Limb (tissue), 2 donors: Measurements from ENCODE around the gene MMP24.
"Not testable (repeated sequence)": the region's sequence is repeated elsewhere in the genome, so short reads cannot be mapped to it uniquely, and the experiment has no call there.

Experiments
- DNase-seq, 2 donors: peaks; one replicate each; pipeline ENCODE4 v3.0.0-alpha.2; 2016; ENCODE audit errors: extremely low spot score in 2 of 2

MMP24 gene

DNA sequence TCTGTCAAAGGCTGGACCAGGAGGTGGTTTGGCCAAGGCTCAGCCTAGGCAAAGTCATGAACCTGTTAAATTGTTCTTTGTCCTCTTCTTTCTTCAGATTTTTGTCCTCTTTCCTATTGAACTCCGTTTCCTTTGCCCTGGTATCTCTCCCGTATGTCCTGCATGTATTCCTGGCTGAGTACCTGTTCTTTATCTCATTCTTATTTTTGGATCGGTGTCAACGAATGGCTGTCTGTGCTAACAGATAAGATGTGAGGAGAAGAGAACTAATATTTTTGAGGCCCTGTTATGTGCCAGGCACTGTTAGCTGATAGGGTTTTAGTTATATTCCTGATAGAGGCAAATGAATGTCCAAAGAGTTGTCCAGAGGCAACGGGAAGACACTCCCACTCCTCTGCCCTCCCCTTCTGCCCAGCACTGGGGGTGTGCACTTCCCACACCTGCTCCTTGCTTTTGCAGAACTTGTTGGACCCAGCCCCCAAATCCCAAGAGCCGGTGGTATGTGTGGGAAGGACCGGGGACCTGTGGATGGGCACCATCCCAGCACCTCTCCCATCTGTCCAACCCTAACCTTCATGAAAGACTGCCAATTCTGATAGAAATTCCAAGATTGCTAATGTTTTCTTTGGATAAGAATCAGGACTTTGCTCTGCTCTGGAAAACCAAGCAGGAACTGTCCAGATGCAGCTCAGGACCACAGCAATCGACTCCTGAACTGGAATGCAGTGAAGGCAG, 30.9 kb downstream of the MMP24 start:
- no peak for DNase-seq

DNA sequence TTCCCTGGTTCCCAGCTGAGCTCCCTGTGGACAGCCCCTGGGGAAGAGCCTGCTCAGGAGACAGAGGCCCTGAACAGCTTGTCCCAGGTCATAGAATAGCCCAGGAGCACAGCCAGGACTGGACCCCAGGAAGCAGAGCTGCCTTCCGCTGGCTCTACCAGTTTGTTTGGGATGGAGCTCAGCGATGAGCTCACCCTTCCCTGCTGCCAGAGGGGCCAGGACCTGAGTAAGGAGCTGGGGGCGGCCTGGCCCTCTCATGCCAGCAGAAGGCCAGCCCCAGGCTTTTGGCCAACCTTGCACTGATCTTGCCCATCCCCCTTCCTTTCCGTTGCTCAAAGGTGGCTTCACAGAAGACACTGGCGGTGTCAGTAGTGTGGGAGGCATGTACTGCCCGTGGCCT, 33.9 kb downstream of the MMP24 start:
- no peak for DNase-seq

DNA sequence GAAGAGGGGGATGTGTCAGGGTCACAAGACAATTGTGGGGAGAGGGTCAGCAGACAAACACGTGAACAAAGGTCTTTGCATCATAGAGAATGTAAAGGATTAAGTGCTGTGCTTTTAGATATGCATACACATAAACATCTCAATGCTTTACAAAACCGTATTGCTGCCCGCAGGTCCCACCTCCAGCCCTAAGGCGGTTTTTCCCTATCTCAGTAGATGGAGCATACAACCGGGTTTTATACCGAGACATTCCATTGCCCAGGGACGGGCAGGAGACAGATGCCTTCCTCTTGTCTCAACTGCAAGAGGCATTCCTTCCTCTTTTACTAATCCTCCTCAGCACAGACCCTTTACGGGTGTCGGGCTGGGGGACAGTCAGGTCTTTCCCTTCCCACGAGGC, 35.8 kb downstream of the MMP24 start:
- not testable (repeated sequence) for DNase-seq

DNA sequence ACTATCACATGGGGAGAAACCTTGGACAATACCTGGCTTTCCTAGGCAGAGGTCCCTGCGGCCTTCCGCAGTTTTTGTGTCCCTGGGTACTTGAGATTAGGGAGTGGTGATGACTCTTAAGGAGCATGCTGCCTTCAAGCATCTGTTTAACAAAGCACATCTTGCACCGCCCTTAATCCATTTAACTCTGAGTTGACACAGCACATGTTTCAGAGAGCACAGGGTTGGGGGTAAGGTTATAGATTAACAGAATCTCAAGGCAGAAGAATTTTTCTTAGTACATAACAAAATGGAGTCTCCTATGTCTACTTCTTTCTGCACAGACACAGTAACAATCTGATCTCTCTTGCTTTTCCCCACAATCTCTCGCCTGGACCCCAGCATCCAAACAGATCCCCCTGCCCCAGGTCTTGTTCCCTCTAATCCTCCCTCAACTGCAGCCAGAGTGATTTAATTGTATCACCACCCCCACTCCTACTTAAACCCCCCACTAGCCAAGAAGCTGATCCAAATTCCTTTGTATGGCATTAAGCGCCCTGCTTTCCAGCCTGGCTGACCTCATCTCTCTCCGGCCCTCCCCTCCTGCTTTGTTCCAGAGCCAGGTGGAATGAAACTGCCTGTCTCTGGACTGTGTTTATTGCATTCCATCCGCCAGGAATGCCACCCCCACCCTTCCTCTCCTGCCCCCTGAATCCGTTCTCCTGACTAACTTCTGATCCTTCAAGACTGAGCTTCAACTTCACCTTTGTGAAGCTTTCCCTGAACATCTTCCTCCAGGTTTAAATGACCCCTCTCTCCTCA, 36.4 kb downstream of the MMP24 start:
- DNase-seq: not testable (repeated sequence)

DNA sequence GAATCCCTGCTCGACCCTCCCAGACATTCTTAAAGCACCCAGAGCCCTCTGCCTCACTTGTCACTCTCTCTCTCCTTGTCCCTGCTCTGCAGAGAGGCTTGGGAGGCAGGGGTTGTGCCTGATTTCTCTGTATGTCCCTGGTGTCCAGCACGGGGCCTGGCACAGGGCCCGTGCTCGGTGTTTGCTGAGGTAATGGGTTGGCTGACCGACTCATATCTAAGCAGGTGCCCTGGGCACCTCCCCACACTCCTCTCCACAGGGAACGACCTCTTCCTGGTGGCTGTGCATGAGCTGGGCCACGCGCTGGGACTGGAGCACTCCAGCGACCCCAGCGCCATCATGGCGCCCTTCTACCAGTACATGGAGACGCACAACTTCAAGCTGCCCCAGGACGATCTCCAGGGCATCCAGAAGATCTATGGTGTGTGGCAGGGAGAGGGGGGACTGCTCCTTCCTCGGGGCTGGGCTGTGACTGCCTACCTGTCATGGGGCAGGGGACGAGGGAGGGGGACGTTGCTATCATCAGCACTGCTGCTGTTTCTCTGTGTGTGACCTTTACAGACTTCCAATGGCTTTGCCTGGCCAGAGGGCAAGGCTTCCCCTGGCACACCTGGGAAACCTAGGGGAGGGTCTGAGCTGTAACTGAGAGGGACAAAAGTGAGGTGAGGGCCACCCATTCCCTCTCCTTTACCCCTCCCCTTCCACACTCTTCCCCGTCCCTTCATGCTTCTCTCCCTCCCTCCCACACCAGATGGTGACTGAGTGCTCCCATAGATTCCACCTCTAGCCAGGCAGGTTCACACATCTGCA, 37.2 kb downstream of the MMP24 start:
- no peak for DNase-seq

DNA sequence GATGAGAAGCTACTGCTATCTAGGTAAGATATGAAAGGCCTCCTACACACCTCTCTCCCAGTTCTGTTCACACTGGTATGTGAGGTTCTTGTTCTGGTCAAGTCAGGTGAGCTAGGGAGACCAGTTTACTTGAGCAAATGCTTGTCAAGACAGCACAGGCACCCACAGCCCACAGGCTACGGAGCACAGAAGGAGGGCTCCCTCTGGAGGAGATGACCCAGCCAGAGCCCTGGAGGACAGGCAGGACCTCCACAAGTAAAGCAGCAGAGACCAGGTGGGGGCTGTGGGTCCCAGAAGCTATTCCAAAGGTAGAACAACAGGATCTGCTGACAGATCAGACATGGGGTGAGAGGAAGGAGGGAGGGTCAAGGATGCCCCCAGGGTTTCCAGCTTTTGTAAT, 38.3 kb downstream of the MMP24 start:
- DNase-seq: no peak

DNA sequence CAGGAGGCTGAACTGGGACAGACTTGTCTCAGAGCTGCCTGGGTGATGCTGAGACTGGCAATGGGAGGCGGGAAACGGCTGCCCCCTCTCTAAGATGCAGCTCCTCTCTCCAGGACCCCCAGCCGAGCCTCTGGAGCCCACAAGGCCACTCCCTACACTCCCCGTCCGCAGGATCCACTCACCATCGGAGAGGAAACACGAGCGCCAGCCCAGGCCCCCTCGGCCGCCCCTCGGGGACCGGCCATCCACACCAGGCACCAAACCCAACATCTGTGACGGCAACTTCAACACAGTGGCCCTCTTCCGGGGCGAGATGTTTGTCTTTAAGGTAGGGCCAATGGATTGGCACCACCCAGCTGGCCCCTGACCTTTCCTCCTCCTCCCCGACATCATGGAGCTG, 40.6 kb downstream of the MMP24 start:
- no peak for DNase-seq

DNA sequence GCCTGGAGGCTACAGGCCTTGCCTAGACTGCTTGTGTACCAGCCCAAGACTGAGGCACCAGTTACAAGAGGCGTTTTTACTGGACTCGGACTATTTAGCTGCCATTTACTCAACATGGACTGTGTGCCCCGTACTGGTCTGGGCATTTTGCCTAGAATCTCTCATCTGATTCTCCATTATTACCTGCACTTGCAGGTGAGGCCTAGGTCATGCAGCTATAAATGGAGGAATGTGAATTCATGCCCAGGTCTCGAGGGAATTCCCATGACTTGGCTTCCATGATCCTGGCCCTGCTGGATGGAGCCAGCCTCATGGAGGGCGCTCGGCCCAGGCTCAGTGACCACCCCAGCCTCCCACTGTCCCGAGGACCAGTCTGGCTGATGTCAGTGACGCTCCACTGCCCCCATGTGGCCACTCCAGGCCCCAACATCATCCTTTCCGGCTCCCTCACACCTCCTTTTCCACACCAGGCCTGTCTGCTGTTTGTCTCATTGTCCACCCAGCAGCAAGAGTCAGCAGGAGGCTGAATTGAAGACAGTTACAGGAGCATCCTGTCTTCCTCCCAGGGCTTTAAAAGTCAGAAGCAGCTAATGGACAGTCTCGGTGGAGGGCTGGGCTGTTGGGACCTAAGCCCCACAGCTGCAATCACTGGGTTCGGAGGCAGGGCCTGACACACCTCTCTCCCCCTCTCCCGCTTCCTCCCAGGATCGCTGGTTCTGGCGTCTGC, 42.7 kb downstream of the MMP24 start:
- DNase-seq: peak; percentile 10 to 77

DNA sequence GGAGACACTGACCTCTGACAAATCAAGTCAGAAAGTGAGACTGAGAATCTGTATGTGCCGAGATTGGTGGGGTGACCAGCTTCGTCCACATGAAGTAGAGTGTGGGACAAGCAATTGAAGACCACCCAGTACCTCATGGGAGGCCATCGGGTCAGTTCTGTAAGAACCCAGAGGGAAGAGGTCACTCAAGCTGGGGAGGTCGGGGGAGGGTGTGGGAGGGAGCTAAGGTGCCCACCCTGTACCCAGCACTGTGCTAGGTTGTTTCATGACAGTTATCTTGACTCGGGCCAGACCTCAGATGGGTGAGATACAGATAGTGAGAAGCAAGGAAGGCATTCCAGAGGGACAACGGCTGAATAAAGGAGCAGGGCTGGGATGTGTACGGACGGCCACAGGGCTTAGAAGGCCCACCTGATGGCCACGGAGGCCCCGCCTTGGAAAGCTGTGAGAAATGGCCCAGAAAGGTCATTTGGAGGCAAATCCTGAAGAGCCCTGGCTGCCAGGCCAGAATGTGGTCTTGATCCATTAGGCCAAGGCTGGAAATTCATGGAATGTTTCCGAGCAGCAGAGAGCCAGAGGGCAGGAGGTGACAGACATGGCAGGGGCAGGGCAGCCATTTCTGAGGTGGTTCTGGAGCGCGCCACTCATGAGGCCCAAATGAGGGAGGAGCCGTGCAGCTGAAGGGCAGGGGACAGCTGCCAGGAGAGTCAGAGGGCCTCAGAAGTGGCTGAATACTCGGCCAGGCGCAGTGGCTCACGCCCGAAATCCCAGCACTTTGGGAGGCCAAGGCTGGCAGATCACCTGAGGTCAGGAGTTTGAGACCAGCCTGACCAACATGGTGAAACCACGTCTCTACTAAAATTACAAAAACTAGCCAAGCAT, 43.8 kb downstream of the MMP24 start:
- DNase-seq: no peak

DNA sequence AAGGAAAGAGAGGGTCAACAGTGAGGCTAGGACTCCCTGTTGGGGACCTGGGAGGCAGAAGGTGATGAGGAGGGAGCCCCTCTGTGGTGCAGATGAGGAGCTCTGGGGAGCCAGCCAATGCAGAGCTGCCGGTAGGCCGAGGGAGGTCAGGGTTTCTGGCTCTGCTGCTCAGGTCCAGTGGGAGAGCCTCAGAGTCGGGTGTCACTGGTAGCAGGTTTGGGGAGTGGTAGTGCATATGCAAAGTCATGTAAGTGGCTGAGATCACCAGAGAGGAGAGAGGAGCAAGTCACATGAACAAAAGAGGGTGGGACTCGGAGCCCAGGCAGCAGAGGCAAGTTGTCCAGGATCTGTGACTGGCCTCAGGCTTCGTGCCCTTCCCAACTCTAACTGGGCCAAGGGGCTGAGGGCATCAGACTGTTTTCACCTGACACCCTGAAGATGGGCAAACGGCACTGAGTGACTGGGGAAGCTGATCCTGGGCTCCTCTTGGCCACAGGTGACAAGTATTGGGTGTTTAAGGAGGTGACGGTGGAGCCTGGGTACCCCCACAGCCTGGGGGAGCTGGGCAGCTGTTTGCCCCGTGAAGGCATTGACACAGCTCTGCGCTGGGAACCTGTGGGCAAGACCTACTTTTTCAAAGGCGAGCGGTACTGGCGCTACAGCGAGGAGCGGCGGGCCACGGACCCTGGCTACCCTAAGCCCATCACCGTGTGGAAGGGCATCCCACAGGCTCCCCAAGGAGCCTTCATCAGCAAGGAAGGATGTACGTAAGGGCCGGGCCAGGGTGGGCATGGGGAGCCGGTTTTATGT, 44.8 kb downstream of the MMP24 start:
- DNase-seq: no peak

DNA sequence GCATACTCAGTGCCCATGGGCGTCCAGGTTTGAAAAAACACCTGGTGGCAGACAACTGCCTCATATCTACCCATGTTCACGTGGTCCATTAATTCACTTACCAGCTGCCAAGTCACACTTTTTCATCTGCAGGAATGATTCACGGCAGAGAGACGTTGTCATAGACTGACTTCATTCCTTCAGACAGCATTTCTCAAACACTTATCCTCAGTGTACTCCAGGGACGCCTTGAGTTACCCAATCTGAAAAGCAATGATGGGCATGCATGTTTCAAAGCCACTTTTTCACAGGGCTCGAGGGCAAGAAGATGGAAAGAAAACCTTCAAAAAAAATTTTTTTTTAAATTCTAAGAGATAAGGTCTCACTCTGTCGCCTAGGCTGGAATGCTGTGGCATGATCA, 45.4 kb downstream of the MMP24 start:
- DNase-seq: no peak

DNA sequence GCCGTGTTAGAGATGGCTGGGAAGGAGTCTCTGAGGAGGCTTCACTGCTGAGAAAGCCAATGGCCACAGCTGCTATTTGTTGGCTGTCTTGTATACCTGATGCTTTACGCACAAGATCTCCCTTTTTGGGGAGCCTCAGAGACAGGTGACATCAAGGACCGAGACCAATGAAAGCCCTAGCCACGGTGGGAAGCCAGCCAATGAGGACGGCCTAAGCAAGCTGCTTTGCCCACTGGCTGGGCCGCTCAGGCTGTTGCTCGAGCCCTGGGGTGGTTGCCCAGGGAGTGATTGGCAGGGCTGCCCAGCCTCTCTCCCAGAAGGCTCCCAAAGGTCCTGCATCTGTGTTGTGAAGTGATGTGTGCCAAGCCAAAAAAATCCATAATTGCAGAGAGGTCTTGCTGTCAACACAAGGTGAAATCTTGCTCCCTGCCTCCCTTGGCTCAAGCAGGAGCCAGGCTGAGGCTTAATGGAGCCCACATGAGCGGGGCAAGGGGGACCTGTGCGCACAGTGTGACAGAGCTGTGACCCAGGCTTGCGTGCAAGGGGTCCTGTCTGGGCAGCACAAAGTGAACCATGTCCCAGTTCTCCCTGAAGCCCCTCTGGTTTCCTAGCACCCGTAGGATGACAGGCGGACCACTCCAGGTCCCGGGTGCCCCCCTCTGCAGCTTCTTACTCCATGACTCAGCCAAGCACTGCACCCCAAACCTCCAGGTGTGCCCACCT, 47.1 kb downstream of the MMP24 start:
- DNase-seq: no peak

DNA sequence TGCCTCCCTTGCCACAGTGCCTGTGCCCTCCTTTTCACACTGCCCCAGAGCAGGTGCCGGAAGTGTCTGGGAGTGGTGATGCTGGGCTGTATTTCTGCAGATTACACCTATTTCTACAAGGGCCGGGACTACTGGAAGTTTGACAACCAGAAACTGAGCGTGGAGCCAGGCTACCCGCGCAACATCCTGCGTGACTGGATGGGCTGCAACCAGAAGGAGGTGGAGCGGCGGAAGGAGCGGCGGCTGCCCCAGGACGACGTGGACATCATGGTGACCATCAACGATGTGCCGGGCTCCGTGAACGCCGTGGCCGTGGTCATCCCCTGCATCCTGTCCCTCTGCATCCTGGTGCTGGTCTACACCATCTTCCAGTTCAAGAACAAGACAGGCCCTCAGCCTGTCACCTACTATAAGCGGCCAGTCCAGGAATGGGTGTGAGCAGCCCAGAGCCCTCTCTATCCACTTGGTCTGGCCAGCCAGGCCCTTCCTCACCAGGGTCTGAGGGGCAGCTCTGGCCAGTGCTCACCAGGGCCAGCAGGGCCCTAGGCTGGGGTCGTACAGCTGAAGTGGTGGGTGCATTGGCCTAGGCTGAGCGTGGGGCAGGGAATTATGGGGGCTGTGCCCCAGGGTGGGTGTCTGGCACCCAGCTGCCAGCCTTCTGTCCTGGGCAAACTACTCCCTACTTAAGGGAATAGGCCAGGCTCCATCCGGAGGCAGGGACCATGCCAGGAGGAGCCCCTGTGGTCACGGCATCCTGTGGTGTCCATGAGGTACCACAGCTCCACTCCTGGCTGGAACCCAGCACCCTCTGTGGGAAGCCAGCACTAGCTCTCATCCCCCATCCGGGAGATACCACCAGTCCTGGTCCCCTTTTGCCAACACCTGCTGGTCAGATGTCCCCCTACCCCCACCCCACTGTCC, 47.9 kb downstream of the MMP24 start:
- DNase-seq: no peak

DNA sequence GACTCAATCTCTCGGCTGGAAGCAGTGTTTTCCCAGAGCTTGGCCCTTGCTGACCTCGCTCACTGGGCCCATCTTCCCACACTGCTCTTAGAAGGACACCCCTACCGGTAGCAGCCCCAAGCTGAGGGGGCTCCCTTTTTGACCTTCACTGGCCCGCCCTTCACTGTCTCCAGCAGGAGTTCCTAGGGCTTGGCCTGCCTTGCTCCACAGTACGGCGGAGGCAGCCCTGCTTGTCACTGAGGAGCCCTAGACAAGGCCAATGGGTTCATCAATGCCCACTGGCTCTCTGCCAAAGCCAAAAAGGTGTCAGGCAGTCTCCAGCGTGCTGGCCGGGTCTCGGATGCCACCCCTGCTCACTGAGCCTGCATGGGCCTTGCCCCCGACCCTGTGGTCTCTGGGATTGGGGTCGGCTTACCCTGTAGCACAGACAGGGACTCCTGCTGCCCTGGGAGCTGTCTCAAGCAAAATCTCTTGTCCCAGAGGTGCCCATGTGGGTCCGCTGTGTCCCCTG, 49.3 kb downstream of the MMP24 start:
- DNase-seq: no peak

DNA sequence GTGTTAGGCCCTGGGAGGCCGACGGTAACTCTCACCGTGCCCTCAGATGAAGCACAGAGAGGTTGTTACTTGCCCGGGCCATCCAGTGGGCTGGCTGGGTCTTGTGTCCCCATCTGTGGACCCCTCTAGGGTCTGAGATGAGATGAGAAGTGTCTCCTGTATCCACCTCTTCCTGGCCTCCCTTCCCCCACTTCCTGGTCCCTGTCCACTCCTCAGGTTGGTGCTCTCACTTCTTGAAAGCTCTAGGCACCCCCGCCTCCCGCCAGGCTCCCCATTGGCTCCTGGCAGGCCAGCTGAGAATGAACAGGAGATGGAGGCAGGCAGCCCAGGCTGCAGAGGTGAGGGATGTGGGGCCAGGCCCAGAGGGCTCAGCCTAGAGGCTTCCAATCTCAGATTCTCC, 49.9 kb downstream of the MMP24 start:
- DNase-seq: no peak

DNA sequence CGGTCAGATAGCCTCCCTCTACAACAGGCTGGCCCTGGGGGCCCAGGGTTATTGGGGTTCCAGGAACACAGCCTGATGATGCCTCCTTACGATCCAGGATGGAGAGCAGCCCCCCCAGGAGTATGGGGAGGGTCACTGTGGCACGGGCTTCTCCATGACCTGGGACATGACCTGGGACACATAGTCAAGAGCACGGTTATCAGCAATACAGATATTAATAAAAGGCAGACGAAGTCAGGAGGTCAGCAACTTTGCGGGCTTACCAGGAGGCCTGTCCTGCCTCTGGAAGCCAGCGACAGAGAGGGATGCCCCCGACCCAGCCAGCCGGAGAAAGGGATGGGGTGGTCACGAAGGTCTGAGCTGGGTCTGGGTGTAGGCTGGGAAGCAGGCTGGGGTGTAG, 50.6 kb downstream of the MMP24 start:
- DNase-seq: no peak

DNA sequence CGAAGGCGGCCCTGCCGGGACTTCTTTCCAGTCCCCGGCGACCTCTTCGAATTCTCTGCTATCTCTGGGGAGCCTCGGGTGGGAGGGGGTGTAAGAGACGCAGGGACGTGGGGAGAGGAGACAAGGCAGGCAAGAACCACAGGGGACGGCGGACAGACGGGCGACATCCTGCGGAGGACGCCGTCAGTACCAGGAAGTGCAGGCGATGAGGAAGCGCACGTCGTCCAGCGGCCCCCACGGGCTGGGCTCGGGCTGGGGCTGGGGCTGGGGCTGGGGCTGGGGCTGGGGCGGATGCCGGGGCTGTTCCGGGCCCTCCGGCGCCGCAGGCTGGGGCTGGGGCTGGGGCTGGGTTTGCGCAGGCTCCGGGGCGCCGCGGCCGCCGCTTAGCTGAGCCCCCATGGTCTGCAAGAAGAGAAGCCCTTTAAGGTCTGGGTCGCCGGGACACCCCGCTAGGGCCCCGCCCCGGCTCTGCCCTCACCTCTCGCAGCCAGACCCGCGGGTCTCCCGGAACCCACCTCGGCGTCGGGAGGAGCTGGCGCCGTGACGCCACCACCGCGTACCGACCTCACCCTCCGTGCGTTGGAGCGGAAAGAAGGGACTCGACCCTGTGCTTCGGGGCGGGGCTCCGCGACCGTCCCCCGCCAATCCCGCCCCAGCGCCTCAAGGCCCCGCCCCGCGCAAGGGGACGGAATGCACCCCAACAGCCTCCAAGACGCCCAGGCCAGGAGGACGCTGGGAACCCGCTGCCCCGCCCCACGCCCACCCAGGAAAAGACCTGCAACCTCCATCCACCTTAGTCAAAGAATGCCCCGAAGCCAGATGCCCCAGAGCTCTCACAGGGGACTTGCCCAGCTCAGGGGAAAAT, 51.3 kb downstream of the MMP24 start, which contains the start of gene MMP24OS:
TSS of gene MMP24OS (minus strand) at position 592 of the 865 bp plus-strand sequence. CDS start at position 399, 193 bp downstream.
- peak; percentile 86 to 87 for DNase-seq
